Osteoblast (primary cell): ENCODE results near the gene SPG11. TPM values are rescaled to one million over a fixed set of nuclear protein-coding genes. Genes with fewer than 3 reads are reported as not detected.
"Not testable (repeated sequence)": the region's sequence is repeated elsewhere in the genome, so short reads cannot be mapped to it uniquely, and the experiment has no call there.

Source experiments
- DNase-seq: peaks from one replicate; pipeline ENCODE4 v3.0.0; 2011; ENCODE audit warnings: low spot score, mixed read lengths; ENCODE audit not compliant: insufficient read length; ENCODE audit errors: missing footprints
- H2AFZ ChIP-seq: 2 replicates; pipeline ENCODE4 v1.6.0; 2011; ENCODE audit warnings: mild to moderate bottlenecking, low read length
- H3K27ac ChIP-seq: 2 replicates; pipeline ENCODE4 v1.5.1; 2011; ENCODE audit warnings: mild to moderate bottlenecking, low read depth, low read length, moderate library complexity
- H3K27me3 ChIP-seq: 2 replicates; pipeline ENCODE4 v1.6.0; 2012; ENCODE audit warnings: mild to moderate bottlenecking, control low read depth, inconsistent platforms, low read length, moderate library complexity; ENCODE audit not compliant: insufficient read depth
- H3K36me3 ChIP-seq: 2 replicates; pipeline ENCODE4 v1.5.1; 2011; ENCODE audit warnings: mild to moderate bottlenecking, low read length, control low read depth, moderate library complexity; ENCODE audit not compliant: insufficient read depth
- H3K4me1 ChIP-seq: 2 replicates; pipeline ENCODE4 v1.5.1; 2011; ENCODE audit warnings: mild to moderate bottlenecking, low read length, control low read depth, moderate library complexity; ENCODE audit not compliant: insufficient read depth
- H3K4me2 ChIP-seq: 2 replicates; pipeline ENCODE4 v1.6.0; 2011; ENCODE audit warnings: mild to moderate bottlenecking, low read length; ENCODE audit not compliant: insufficient read depth
- H3K4me3 ChIP-seq: fragments of 200-600 bp; sonication (generic); 3 replicates; pipeline ENCODE4 v1.5.1; 2012; ENCODE audit warnings: mild to moderate bottlenecking, low read length, inconsistent platforms; ENCODE audit not compliant: insufficient read depth
- H3K79me2 ChIP-seq: 2 replicates; pipeline ENCODE4 v1.6.0; 2012; ENCODE audit warnings: mild to moderate bottlenecking, low read length, control low read depth, inconsistent platforms; ENCODE audit not compliant: insufficient read depth
- H3K9me3 ChIP-seq: 2 replicates; pipeline ENCODE4 v1.5.1; 2011; ENCODE audit warnings: low read depth, low read length, control low read depth
- H4K20me1 ChIP-seq: 2 replicates; pipeline ENCODE4 v1.6.0; 2012; ENCODE audit warnings: mild to moderate bottlenecking, low read length, control low read depth; ENCODE audit not compliant: insufficient read depth
- CTCF ChIP-seq: IDR thresholded peaks from 2 replicates; pipeline ENCODE4 v1.5.1; 2011; ENCODE audit warnings: mild to moderate bottlenecking, low read depth, low read length, moderate library complexity; ENCODE audit errors: extremely low read depth
- total RNA-seq: library from RNA; depleted of rRNA; stranded (reverse); fragments of >200 nt; gene quantifications from 2 replicates; pipeline ENCODE4 v1.2.3, GENCODE V29; 2012

SPG11 gene
- total RNA-seq, 1 donor = 95.9 TPM

- no peak for TF ChIP-seq CTCF
- no peaks in the 10 kb centered on the region for H3K4me1 ChIP-seq
- H3K27me3 ChIP-seq = no peaks in the 10 kb centered on the region
- no peak overlapping the region for H3K4me2 ChIP-seq
- no peak overlapping the region for H2AFZ ChIP-seq
- H3K9me3 ChIP-seq = no peaks in the 10 kb centered on the region
- H3K36me3 ChIP-seq = peaks cover 73% of the 10 kb centered on the region
- no peak overlapping the region for H3K27ac ChIP-seq
- H3K4me3 ChIP-seq = no peak overlapping the region
- H4K20me1 ChIP-seq = no peaks in the 10 kb centered on the region
- DNase-seq = no peak
- H3K79me2 ChIP-seq = no peaks in the 10 kb centered on the region
These were observed 97.3 kb downstream of the SPG11 start for GRCh38 chr15:44566155-44566540.

GRCh38 chr15:44565387-44566154 is 97.9 kb downstream of the SPG11 start:
- TF ChIP-seq CTCF = no peak
- H3K36me3 ChIP-seq = peaks cover 79% of the 10 kb centered on the region
- H4K20me1 ChIP-seq = peaks cover under 1% of the 10 kb centered on the region
- no peak overlapping the region for H3K27ac ChIP-seq
- H3K27me3 ChIP-seq = no peaks in the 10 kb centered on the region
- H3K4me3 ChIP-seq = no peak overlapping the region
- no peaks in the 10 kb centered on the region for H3K4me1 ChIP-seq
- no peaks in the 10 kb centered on the region for H3K79me2 ChIP-seq
- H2AFZ ChIP-seq = no peak overlapping the region
- no peaks in the 10 kb centered on the region for H3K9me3 ChIP-seq
- DNase-seq = no peak
- no peak overlapping the region for H3K4me2 ChIP-seq

GRCh38 chr15:44560926-44561325 is 102.5 kb downstream of the SPG11 start:
- peaks cover 91% of the 10 kb centered on the region for H3K36me3 ChIP-seq

GRCh38 chr15:44554934-44555723 is 108.3 kb downstream of the SPG11 start:
- no peak overlapping the region for H2AFZ ChIP-seq
- H3K27ac ChIP-seq = no peak overlapping the region
- H3K4me2 ChIP-seq = no peak overlapping the region
- H4K20me1 ChIP-seq = peaks cover 8% of the 10 kb centered on the region
- peaks cover 56% of the 10 kb centered on the region for H3K79me2 ChIP-seq
- peak; percentile 18 for DNase-seq
- no peak for TF ChIP-seq CTCF
- no peak overlapping the region for H3K4me3 ChIP-seq
- peaks cover 80% of the 10 kb centered on the region for H3K36me3 ChIP-seq
- no peaks in the 10 kb centered on the region for H3K27me3 ChIP-seq
- H3K4me1 ChIP-seq = peaks cover 1% of the 10 kb centered on the region
- no peaks in the 10 kb centered on the region for H3K9me3 ChIP-seq

More at GRCh38 chr15:44560926-44561325, 102.5 kb downstream of the SPG11 start:
- DNase-seq, H3K9me3 ChIP-seq, H3K27ac ChIP-seq, H3K4me2 ChIP-seq, H3K27me3 ChIP-seq, H3K4me1 ChIP-seq, H2AFZ ChIP-seq, H4K20me1 ChIP-seq, H3K4me3 ChIP-seq: not testable (repeated sequence)
- H3K79me2 ChIP-seq = peaks cover 13% of the 10 kb centered on the region
